ENCODE data around the gene NR1H2.

GRCh38 chr19:50378863-50379236 is 2.6 kb downstream of the NR1H2 start:
- no peak for TF ChIP-seq NFRKB (IDR thresholded peaks at IDR 0.05)
- no peak for TF ChIP-seq BHLHE40 (IDR thresholded peaks at IDR 0.05; ENCODE audit: borderline replicate concordance)
- no peak for TF ChIP-seq ELF4 (IDR thresholded peaks at IDR 0.05)
- TF ChIP-seq FOXM1 (IDR thresholded peaks at IDR 0.05; ENCODE audit: borderline replicate concordance): no peak
- no peak for TF ChIP-seq TARDBP (IDR thresholded peaks at IDR 0.05)
- no peak for TF ChIP-seq FOXK2 (IDR thresholded peaks at IDR 0.05)
